Heart left ventricle (tissue), 13 donors: ENCODE data around the gene EFCC1.

Experiments used
- CTCF ChIP-seq, 12 donors: fragments of 200-600 bp; sonication (generic) in 4 of 12; IDR thresholded peaks; one replicate each; pipeline versions ENCODE4 v1.5.0 to v1.8.0; 2018 to 2022; ENCODE audit warnings: antibody characterized with exemption in 12 of 12, mild to moderate bottlenecking in 5 of 12
- POLR2A ChIP-seq, 2 donors: fragments of 450-650 bp; IDR thresholded peaks; one replicate each; pipeline ENCODE4 v1.6.1; 2017; ENCODE audit warnings: antibody characterized with exemption in 2 of 2, mild to moderate bottlenecking in 2 of 2, moderate library complexity in 2 of 2
- donor health status: ischemic (EF 13 %, LVEDD 7.1; RV severe dilation, severe dysfunction).
- donor health status: DM: no; HTN: yes; CAD: no.
- donor health status: DM: no; HTN: no; CAD: no.
- donor health status: ischemic (EF 25% LVEDD 6.9; RV normal size, moderate dysfunction).
- donor health status: ischemic (EF 25% LVEDD 5.7; RV mildly dilated, moderate dysfunction).
- donor health status: ischemic (EF 35%, LVEDD 5.7; RV mildly dilated, moderate dysfunction).
- donor health status: nonischemic (EF 11% LVEDD 7.7; RV severe dilation, severe dysfunction).
- donor health status: DM: yes; HTN: yes; CAD: no.
- donor health status: PGD.
- donor health status: ischemic (EF 29% LVEDD 5.4; RV normal size, mild dysfunction).
- donor health status: nonischemic (EF 23%, LVEDD 6.1; RV moderate dilation, normal function).

GRCh38 chr3:129056451-129057173 is 55.5 kb downstream of the EFCC1 start:
- TF ChIP-seq CTCF (IDR thresholded peaks at IDR 0.05) (no peak), POLR2A (IDR thresholded peaks at IDR 0.05) (no peak)
